ENCODE results near the gene DMXL1. TPM values are rescaled to one million over a fixed set of nuclear protein-coding genes. Genes with fewer than 3 reads are reported as not detected.

Gene DMXL1
- total RNA-seq, 1 donor, result 86.1 TPM

GRCh38 chr5:119287547-119288111 is 216.7 kb downstream of the DMXL1 start:
- H3K4me2 ChIP-seq (ENCODE audit: insufficient read depth, low read length), result peak overlapping the region; percentile 71
- no peaks in the 10 kb centered on the region for H3K36me3 ChIP-seq (ENCODE audit: insufficient read depth, low read length)
- H3K79me2 ChIP-seq (ENCODE audit: insufficient read depth, low read length), result peaks cover 7% of the 10 kb centered on the region
- no peak for DNase-seq (ENCODE audit: insufficient read length, low spot score, missing footprints)
- no peak for TF ChIP-seq CTCF (IDR thresholded peaks at IDR 0.05; ENCODE audit: extremely low read depth, low read depth, low read length)
- H3K9me3 ChIP-seq (ENCODE audit: low read depth, low read length), result no peaks in the 10 kb centered on the region
- H3K27me3 ChIP-seq (ENCODE audit: insufficient read depth, low read length), result no peaks in the 10 kb centered on the region
- no peak overlapping the region for H3K4me3 ChIP-seq (ENCODE audit: insufficient read depth, low read length)
- H4K20me1 ChIP-seq (ENCODE audit: insufficient read depth, low read length), result no peaks in the 10 kb centered on the region
- no peak overlapping the region for H2AFZ ChIP-seq (ENCODE audit: low read length)
- peaks cover 23% of the 10 kb centered on the region for H3K4me1 ChIP-seq (ENCODE audit: insufficient read depth, low read length)
- H3K27ac ChIP-seq (ENCODE audit: low read depth, low read length), result peak overlapping the region; percentile 40

- H3K4me2 ChIP-seq (ENCODE audit: insufficient read depth, low read length), result peak overlapping the region; percentile 71
- H2AFZ ChIP-seq (ENCODE audit: low read length), result no peak overlapping the region
- no peaks in the 10 kb centered on the region for H3K9me3 ChIP-seq (ENCODE audit: low read depth, low read length)
- H3K36me3 ChIP-seq (ENCODE audit: insufficient read depth, low read length), result no peaks in the 10 kb centered on the region
- no peak overlapping the region for H3K4me3 ChIP-seq (ENCODE audit: insufficient read depth, low read length)
- H3K79me2 ChIP-seq (ENCODE audit: insufficient read depth, low read length), result peaks cover 7% of the 10 kb centered on the region
- peak overlapping the region; percentile 40 for H3K27ac ChIP-seq (ENCODE audit: low read depth, low read length)
- H3K4me1 ChIP-seq (ENCODE audit: insufficient read depth, low read length), result peaks cover 23% of the 10 kb centered on the region
- no peak for DNase-seq (ENCODE audit: insufficient read length, low spot score, missing footprints)
- TF ChIP-seq CTCF (IDR thresholded peaks at IDR 0.05; ENCODE audit: extremely low read depth, low read depth, low read length), result no peak
- H4K20me1 ChIP-seq (ENCODE audit: insufficient read depth, low read length), result no peaks in the 10 kb centered on the region
- no peaks in the 10 kb centered on the region for H3K27me3 ChIP-seq (ENCODE audit: insufficient read depth, low read length)
Observed at GRCh38 chr5:119288379-119289033, 217.6 kb downstream of the DMXL1 start.

GRCh38 chr5:119289438-119290044 is 218.7 kb downstream of the DMXL1 start:
- Histone ChIP-seq H3K9me3 (ENCODE audit: low read depth, low read length) (no peaks in the 10 kb centered on the region), H2AFZ (ENCODE audit: low read length) (no peak overlapping the region), H3K79me2 (ENCODE audit: insufficient read depth, low read length) (peaks cover 6% of the 10 kb centered on the region), H3K27me3 (ENCODE audit: insufficient read depth, low read length) (no peaks in the 10 kb centered on the region), H4K20me1 (ENCODE audit: insufficient read depth, low read length) (no peaks in the 10 kb centered on the region), H3K27ac (ENCODE audit: low read depth, low read length) (no peak overlapping the region), H3K4me1 (ENCODE audit: insufficient read depth, low read length) (peaks cover 23% of the 10 kb centered on the region), H3K36me3 (ENCODE audit: insufficient read depth, low read length) (no peaks in the 10 kb centered on the region), H3K4me2 (ENCODE audit: insufficient read depth, low read length) (no peak overlapping the region), H3K4me3 (ENCODE audit: insufficient read depth, low read length) (no peak overlapping the region)
- no peak for DNase-seq (ENCODE audit: insufficient read length, low spot score, missing footprints)
- TF ChIP-seq CTCF (IDR thresholded peaks at IDR 0.05; ENCODE audit: extremely low read depth, low read depth, low read length), result no peak

- no peaks in the 10 kb centered on the region for H3K9me3 ChIP-seq (ENCODE audit: low read depth, low read length)
- no peak for TF ChIP-seq CTCF (IDR thresholded peaks at IDR 0.05; ENCODE audit: extremely low read depth, low read depth, low read length)
- DNase-seq (ENCODE audit: insufficient read length, low spot score, missing footprints), result no peak
- no peak overlapping the region for H2AFZ ChIP-seq (ENCODE audit: low read length)
- no peaks in the 10 kb centered on the region for H3K27me3 ChIP-seq (ENCODE audit: insufficient read depth, low read length)
- H3K36me3 ChIP-seq (ENCODE audit: insufficient read depth, low read length), result no peaks in the 10 kb centered on the region
- no peak overlapping the region for H3K4me3 ChIP-seq (ENCODE audit: insufficient read depth, low read length)
- no peaks in the 10 kb centered on the region for H4K20me1 ChIP-seq (ENCODE audit: insufficient read depth, low read length)
- H3K79me2 ChIP-seq (ENCODE audit: insufficient read depth, low read length), result peaks cover 6% of the 10 kb centered on the region
- H3K4me2 ChIP-seq (ENCODE audit: insufficient read depth, low read length), result no peak overlapping the region
- H3K4me1 ChIP-seq (ENCODE audit: insufficient read depth, low read length), result peaks cover 20% of the 10 kb centered on the region
- H3K27ac ChIP-seq (ENCODE audit: low read depth, low read length), result no peak overlapping the region
Observed at GRCh38 chr5:119290161-119290569, 219.3 kb downstream of the DMXL1 start.

All from osteoblast (primary cell).